ENCODE measurements around the gene ACAA2.

DNA sequence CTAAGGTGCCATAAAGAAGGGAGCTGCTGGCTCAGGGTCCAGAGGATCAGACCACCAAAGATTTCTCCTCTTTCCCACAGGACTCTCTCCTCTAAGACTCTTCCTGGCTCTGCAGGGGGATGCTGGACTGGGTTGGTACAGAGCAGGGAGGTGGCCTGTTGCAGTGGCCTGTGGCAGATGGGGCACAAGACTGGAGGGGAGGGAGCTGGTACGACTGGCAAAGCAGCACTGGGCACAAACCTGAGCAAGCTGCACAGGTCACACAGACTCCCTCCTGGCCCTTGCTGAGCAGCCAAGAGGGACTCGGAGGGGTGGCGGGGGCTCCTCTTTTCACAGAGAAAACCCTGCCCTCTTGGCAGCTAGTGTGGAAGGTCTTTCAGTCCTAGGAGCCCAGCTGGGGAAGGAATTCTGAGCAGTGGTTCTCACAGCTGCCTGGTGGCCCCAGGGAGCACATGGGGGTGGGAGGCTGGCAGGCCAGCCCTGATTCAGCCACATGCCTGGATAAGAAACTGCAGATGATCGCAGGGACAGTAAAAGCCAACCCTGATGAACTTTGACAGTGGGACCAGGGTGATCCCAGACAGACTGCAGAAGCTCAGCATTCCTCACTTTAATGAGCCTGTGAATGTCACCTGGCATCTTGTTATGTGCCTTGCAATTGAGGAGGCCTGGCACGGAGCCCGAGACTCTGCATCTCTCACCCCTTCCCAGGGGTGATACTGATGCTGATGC is 32.5 kb upstream of the ACAA2 start:
- TF ChIP-seq, protein P1, sequence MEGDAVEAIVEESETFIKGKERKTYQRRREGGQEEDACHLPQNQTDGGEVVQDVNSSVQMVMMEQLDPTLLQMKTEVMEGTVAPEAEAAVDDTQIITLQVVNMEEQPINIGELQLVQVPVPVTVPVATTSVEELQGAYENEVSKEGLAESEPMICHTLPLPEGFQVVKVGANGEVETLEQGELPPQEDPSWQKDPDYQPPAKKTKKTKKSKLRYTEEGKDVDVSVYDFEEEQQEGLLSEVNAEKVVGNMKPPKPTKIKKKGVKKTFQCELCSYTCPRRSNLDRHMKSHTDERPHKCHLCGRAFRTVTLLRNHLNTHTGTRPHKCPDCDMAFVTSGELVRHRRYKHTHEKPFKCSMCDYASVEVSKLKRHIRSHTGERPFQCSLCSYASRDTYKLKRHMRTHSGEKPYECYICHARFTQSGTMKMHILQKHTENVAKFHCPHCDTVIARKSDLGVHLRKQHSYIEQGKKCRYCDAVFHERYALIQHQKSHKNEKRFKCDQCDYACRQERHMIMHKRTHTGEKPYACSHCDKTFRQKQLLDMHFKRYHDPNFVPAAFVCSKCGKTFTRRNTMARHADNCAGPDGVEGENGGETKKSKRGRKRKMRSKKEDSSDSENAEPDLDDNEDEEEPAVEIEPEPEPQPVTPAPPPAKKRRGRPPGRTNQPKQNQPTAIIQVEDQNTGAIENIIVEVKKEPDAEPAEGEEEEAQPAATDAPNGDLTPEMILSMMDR (conservative IDR thresholded peaks at IDR 0.05; ENCODE audit: low read depth, low read length) = no peak
- TF ChIP-seq EZH2 (IDR thresholded peaks at IDR 0.05; ENCODE audit: borderline replicate concordance, low read depth, low read length, poor library complexity, severe bottlenecking) = no peak

Measured in A673 (cell line).